Rectal smooth muscle tissue (tissue), 1 donor: ENCODE data around the gene SRI.
"Not testable (repeated sequence)": the region's sequence is repeated elsewhere in the genome, so short reads cannot be mapped to it uniquely, and the experiment has no call there.

Source experiments
- H3K27ac ChIP-seq: one replicate; pipeline ENCODE4 v1.7.0; 2013; ENCODE audit warnings: low read depth, low read length, inconsistent platforms
- H3K27me3 ChIP-seq: one replicate; pipeline ENCODE4 v1.7.0; 2013; ENCODE audit warnings: low read length; ENCODE audit not compliant: control insufficient read depth, insufficient read depth
- H3K36me3 ChIP-seq: one replicate; pipeline ENCODE4 v1.7.0; 2013; ENCODE audit warnings: low read length; ENCODE audit not compliant: control insufficient read depth, insufficient read depth
- H3K4me1 ChIP-seq: one replicate; pipeline ENCODE4 v1.7.0; 2013; ENCODE audit warnings: low read length; ENCODE audit not compliant: control insufficient read depth, insufficient read depth
- H3K4me3 ChIP-seq: one replicate; pipeline ENCODE4 v1.7.0; 2013; ENCODE audit warnings: low read length
- H3K9ac ChIP-seq: one replicate; pipeline ENCODE4 v1.7.0; 2013; ENCODE audit warnings: low read length

Gene SRI

DNA sequence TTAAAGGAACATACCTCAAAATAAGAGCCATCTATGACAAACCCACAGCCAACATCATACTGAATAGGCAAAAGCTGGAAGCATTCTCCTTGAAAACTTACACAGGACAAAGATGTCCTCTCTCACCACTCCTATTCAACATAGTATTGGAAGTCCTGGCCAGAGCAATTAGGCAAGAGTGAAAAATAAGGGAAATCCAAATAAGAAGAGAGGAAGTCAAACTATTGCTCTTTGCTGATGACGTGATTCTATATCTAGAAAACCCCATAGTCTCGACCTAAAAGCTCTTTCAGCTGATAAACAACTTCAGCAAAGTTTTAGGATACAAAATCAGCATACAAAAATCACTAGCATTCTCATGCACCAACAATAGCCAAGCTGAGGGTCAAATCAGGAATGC lies 60.1 kb downstream of the SRI start:
- H3K27ac ChIP-seq, H3K4me3 ChIP-seq, H3K36me3 ChIP-seq: not testable (repeated sequence)

DNA sequence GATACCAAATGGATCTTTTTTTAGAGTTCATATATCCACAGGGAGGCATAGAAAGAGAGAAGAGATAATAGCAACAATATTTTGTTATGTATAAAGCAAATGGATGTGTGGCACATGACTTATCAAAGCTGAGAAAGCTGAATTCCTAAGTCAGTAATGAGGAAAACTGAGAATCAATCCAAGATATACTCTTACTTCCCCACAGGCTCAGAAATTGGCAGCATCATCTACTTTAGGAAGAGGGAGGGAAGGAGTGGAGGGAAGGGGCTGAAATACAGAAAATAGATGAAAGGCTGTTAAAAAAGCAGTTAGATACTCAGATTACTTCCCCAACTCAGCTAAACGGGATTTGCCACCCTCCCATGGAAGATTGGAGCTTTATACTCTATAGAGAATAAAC lies 63.5 kb downstream of the SRI start:
- H3K36me3 ChIP-seq = no peaks in the 10 kb centered on the region
- no peak overlapping the region for H3K27ac ChIP-seq
- H3K4me3 ChIP-seq = no peak overlapping the region
- H3K4me1 ChIP-seq = no peaks in the 10 kb centered on the region
- H3K27me3 ChIP-seq = no peaks in the 10 kb centered on the region
- no peak overlapping the region for H3K9ac ChIP-seq

More for the DNA sequence above, 60.1 kb downstream of the SRI start:
- H3K4me1 ChIP-seq, H3K9ac ChIP-seq, H3K27me3 ChIP-seq: not testable (repeated sequence)

GRCh38 chr7:88155756-88156155 lies 64.1 kb downstream of the SRI start:
- H3K27me3 ChIP-seq = no peaks in the 10 kb centered on the region
- no peaks in the 10 kb centered on the region for H3K4me1 ChIP-seq
- no peaks in the 10 kb centered on the region for H3K36me3 ChIP-seq
- H3K4me3 ChIP-seq = no peak overlapping the region
- H3K27ac ChIP-seq = no peak overlapping the region
- no peak overlapping the region for H3K9ac ChIP-seq
